Fibroblast of the aortic adventitia (primary cell): ENCODE data around the gene MRI1. TPM values are rescaled to one million over a fixed set of nuclear protein-coding genes. Genes with fewer than 3 reads are reported as not detected.
A peak's percentile ranks its signal among the peaks of the same experiment; 100 is the strongest.

Experiments used
- DNase-seq: peaks from one replicate; pipeline ENCODE4 v3.0.0-alpha.2; 2010; ENCODE audit warnings: low read depth
- H3K4me3 ChIP-seq: 2 replicates; pipeline ENCODE4 v1.5.1; 2011; ENCODE audit warnings: low read depth, mild to moderate bottlenecking, control low read depth, low read length, moderate library complexity
- total RNA-seq: library from RNA; depleted of rRNA; stranded (reverse); fragments of >200 nt; gene quantifications from 2 replicates; pipeline ENCODE4 v1.2.3, GENCODE V29; 2012; ENCODE audit warnings: low replicate concordance
- TF ChIP-seq, protein P1 (sequence below): IDR thresholded peaks from 2 replicates; pipeline ENCODE4 v1.5.1; 2011; ENCODE audit warnings: mild to moderate bottlenecking, low read length, control low read depth, inconsistent platforms; ENCODE audit not compliant: insufficient read depth

Gene MRI1
- total RNA-seq, 1 donor, result 24.0 TPM

DNA sequence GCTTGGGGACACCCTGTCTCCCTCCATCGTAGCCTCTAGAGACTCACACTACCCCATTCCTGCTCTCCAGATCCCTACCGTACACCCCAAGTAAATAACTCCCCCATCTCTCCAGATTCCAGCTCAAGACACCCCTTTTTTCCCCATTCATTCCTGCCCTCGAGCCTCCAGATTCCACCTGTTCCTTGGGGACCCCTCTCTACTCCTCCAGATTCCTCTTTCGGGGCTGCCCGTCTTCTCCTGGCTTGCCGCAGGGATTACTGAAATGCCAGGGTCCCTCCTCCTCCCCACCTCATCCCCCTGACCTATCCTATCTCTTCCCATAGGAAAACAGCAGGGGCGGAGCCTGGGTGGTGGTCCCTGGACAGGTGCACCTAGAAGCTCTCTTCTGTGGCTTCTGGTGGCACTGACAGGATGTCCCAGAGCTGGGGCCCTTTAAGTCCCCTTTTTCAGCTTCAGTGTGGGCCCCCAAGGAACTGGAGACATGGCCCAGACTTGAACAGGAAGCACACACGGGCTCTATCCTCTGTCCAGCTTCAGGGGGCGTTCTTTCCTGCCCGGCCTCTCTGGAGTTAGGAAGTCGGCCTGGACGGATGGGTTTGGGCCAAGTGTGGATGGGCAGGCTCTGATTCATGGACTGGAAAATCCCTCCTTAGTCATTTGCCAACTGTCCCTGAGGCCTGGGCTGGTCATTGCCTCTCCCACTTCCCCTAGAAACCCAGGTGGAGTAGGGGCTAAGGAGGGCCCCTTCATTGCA, 32.2 kb downstream of the MRI1 start:
- DNase-seq, result peak; percentile 97
- H3K4me3 ChIP-seq, result peak overlapping the region; percentile 78
- TF ChIP-seq, protein P1, sequence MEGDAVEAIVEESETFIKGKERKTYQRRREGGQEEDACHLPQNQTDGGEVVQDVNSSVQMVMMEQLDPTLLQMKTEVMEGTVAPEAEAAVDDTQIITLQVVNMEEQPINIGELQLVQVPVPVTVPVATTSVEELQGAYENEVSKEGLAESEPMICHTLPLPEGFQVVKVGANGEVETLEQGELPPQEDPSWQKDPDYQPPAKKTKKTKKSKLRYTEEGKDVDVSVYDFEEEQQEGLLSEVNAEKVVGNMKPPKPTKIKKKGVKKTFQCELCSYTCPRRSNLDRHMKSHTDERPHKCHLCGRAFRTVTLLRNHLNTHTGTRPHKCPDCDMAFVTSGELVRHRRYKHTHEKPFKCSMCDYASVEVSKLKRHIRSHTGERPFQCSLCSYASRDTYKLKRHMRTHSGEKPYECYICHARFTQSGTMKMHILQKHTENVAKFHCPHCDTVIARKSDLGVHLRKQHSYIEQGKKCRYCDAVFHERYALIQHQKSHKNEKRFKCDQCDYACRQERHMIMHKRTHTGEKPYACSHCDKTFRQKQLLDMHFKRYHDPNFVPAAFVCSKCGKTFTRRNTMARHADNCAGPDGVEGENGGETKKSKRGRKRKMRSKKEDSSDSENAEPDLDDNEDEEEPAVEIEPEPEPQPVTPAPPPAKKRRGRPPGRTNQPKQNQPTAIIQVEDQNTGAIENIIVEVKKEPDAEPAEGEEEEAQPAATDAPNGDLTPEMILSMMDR, result peak; percentile 48

DNA sequence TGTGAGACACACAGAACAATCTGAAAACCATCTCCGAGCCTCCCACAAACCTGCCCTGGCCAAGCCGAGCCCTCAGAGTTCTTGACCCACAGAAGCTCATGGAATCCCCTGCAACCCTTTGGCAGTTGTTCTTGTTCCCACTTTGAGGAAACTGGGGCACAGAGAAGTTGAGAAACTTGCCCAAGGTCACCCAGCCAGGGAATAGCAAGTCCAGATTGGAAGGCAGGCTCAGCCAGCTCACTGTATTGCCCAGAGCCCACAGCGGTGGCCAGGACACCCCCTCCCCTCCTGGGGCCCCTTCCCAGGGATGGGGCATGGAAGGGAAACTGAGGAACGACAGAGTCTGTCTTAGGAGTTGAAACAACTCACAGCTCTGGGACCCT, 32.7 kb downstream of the MRI1 start:
- DNase-seq, result no peak
- TF ChIP-seq, protein P1, result no peak
- peak overlapping the region; percentile 78 for H3K4me3 ChIP-seq

DNA sequence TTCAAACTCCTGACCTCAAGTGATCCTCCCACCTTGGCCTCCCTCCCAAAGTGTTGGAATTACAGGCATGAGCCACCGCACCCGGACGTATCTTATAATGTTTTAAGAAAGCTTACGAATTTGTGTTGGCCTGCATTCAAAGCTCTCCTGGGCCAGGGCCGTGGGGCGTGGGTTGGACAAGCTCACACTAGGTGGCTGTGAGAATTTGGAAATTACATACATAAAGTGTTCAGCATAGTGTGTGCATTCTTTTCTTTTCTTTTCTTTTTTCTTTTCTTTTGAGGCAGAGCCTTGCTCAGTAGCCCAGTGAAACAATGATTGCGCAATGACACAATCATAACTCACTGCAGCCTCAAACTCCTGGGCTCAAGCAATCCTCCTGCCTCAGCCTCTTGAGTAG, 33.5 kb downstream of the MRI1 start:
- DNase-seq, result peak; percentile 98
- TF ChIP-seq, protein P1, result no peak
- no peak overlapping the region for H3K4me3 ChIP-seq

DNA sequence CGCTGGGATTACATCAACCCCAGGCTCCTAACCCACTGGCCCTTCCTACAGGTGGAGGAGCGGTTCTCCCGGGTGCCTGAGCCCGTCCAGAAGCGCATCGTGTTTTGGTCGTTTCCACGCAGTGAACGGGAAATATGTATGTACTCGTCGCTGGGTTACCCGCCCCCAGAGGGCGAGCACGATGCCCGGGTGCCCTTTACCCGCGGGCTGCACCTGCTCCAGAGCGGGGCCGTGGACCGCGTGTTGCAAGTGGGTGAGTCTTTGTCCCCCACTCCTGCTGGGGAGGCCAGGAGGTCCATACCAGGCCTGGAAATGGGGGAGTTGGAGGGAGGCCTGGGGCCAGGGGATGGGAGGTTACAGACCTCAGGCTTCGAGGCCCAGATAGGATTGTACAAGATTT, 35.3 kb downstream of the MRI1 start:
- no peak for DNase-seq

DNA sequence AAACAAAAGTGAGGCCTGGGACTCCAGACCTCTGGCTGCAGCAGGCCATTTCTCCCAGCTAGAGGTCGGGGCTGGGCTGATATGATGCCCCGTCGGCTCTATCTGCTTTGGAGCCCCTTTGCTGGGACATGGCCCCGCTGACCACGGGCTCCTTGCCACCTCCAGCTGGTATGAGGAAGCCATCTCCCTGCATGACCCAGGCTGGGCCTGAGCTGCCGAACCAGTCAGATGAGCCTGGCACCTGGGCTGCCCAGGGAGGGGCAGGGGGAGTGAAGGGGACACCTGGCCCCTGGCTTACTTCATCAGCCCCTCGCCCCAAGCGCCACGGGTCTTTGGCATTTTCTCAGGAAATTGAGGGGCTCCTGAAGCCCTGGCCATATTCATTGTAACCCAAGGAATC, 38.7 kb downstream of the MRI1 start:
- no peak for DNase-seq
- H3K4me3 ChIP-seq, result no peak overlapping the region
- TF ChIP-seq, protein P1, result no peak

More for the DNA sequence above, 35.3 kb downstream of the MRI1 start:
- TF ChIP-seq, protein P1, result no peak
- no peak overlapping the region for H3K4me3 ChIP-seq

DNA sequence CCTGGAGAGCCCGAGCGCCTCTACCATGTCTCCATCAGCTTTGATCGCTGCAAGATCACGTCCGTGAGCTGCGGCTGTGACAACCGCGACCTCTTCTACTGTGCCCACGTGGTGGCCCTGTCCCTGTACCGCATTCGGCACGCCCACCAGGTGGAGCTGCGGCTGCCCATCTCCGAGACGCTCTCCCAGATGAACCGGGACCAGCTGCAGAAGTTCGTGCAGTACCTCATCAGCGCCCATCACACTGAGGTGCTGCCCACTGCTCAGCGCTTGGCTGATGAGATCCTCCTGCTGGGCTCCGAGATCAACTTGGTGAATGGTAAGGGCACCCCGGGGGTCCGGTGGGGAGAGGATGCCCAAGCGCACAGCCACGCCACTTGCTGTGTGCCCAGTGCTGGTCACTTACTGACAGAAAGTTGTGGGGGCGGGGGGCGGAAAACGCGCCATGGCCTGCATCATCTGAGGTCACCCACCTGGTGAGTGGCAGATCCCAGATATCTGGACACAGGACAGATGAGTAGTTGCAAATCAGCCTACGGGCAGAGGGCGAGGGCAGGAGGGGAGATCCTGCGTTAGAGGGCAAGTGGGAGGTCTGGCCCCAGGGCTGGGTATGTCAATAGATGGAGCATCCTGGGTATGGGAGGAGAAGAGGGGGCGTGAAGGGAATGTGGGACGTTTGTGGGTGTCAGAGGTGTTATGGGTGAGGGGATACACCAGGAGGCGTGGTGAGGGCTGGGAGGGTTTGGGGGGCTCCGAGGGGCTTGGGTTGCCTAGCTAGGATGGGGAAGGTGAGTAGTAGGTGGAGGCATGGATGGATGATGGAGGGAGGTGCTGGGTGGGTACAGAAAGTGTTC, 40.7 kb downstream of the MRI1 start:
- TF ChIP-seq, protein P1, result peak; percentile 27
- no peak for DNase-seq
- no peak overlapping the region for H3K4me3 ChIP-seq
